ENCODE results near the gene PRKAG2.

The PRKAG2 gene

GRCh38 chr7:151621961-151622360, 255.0 kb downstream of the PRKAG2 start:
- no peak for DNase-seq (ENCODE audit: low read depth in 2 of 2)

DNA sequence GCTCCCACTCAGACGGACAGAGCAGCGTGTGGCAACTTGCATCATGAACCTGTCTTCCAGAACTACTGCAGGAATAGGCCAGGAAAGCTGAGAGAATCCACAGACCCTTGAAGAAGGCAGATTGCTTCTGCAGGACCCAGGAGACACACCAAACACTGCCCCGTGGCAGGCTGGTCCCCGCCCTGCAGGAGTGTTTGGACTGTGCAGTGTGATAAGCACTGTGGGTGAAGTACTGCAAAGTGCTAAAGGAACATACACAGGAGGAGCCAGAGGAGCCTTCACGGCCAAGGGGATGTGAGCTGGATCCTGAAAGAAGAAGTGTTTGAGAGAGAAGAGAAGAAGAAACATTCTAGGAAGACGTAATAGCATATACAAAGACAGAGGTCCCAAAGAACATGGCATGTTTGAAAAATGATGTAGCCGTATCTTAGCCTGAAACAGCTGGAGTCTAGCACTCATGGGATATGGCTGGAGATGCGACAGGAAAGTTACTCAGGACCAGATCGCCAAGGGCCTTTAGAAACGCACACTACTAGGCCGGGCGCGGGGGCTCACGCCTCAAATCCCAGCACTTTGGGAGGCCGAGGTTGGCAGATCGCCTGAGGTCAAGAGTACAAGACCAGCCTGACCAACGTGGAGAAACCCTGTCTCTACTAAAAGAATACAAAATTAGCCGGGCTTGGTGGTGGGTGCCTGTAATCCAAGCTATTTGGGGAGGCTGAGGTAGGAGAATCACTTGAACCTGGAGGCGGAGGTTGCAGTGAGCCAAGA, 260.3 kb downstream of the PRKAG2 start:
- no peak for DNase-seq (ENCODE audit: low read depth in 2 of 2)

GRCh38 chr7:151615784-151616183, 261.1 kb downstream of the PRKAG2 start:
- no peak for DNase-seq (ENCODE audit: low read depth in 2 of 2)

GRCh38 chr7:151615058-151615457, 261.9 kb downstream of the PRKAG2 start:
- no peak for DNase-seq (ENCODE audit: low read depth in 2 of 2)

- DNase-seq (ENCODE audit: low read depth in 2 of 2), result no peak
Observed at GRCh38 chr7:151614019-151614418, 262.9 kb downstream of the PRKAG2 start.

DNA sequence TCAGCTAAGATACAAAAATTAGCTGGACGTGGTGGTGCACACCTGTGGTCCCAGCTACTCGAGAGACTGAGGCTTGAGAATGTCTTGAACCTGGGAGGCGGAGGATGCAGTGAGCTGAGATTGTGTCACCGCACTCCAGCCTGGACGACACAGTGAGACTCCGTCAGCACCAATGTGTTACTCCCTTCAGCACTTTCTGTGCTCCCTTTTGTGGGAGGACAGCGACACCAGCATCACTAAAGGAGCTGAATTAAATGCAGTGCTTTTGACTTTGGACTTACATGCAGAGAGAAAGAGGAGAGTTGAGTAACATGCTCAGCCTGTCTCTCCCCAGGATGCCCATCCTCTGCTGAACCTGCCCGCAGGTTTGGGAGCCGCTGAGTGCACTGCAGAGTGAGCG, 265.0 kb downstream of the PRKAG2 start:
- no peak for DNase-seq (ENCODE audit: low read depth in 2 of 2)

- no peak for DNase-seq (ENCODE audit: low read depth in 2 of 2)
Observed at GRCh38 chr7:151611041-151611440, 265.9 kb downstream of the PRKAG2 start.

DNA sequence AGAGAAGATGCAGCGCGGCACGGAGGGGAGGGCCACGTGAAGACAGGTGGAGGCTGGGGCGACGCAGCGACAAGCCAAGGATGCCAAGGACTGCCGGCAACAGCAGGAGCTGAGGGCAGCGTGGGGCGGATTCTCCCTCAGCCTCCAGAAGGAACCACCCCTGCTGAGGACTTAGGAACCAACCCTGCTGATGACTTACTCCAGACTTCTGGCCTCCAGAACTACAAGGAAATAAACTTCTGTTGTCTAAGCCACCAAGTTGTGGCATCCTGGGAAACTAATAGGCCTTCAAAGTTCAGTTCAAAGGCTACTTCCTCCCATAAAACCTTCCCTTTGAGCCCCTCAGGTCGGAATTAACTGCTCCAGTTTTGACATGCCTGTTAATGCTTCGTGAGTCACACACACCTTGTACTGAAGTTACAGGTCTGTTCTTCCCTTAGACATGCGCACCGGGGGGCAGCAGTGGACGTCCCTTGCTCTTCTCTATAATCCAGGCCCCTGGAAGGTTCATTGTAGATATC, 268.8 kb downstream of the PRKAG2 start:
- no peak for DNase-seq (ENCODE audit: low read depth in 2 of 2)

DNA sequence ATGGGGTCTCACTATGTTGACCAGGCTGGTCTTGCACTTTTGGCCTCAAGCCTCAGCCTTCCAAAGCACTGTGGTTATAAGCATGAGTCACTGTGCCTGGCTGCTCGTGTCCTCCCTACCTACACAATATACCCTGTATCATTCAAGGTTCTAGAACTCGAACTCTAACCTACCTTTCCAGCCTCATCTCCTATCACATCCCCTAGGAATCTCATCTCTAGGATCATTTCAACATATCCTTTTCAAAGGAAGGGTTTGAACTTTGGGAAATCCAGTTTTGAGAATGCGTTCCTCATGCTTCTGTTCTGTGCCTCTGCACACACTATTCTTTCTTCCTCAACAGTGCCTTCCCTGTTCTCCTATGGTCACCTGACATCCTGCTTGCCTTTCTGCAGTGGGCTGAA, 269.4 kb downstream of the PRKAG2 start:
- DNase-seq (ENCODE audit: low read depth in 2 of 2), result no peak

DNA sequence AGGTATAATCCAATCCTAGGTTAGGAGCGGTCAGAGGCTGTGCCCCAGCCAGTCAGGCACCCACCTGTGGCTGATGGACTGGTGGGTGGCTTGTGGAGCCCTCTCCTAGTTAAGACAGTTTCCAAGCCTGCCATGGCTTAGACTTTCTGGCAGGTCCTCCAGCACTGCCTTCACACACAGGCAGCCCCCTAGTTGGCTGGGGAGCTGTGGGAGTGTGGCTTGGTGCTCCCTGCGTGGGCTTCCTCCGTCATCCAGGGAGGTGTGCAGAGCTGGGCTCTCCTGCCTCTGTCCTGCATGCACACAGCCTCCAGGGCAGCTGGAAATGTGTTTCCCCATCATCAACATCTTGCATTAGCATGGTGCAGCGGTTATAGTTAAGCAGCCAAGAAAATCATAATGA, 273.0 kb downstream of the PRKAG2 start:
- DNase-seq (ENCODE audit: low read depth in 2 of 2), result no peak

GRCh38 chr7:151601521-151602305, 275.2 kb downstream of the PRKAG2 start:
- no peak for DNase-seq (ENCODE audit: low read depth in 2 of 2)

GRCh38 chr7:151600331-151600730, 276.6 kb downstream of the PRKAG2 start:
- no peak for DNase-seq (ENCODE audit: low read depth in 2 of 2)

DNA sequence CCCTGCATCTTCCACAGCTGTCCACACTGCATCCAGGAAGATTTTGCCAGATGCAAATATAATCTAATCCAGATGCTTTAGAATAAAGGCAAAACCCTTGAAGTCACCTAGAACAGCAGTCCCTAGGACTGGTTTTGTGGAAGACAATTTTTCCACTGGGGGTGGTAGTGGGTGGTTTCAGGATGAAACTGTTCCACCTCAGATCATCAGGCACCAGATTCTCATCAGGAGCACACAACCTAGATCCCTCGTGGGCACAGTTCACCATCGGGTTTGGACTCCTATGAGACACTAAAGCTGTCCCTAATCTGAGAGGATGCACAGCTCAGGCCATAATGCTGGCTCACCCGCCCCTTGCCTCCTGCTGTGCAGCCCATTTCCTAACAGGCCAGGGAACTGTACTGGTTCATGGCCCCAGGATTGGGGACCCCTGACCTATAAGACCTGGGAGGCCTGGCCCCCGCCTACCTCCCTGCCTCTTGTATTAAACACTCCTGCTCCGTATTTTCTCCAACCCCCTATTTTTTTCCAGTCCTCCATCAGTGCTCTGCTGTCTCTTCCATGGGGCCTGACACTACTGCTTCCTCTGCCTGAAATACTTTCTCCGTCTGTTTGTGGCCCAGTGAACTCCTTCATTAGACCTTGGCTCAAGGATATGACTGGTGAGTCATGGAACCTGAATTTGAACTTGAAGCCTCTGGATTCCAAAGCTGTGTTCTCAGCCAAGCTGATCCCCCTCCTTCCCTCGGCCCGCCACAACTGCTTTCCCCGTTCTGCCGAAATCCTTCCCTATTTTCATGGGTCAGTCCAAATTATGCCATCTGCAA, 277.3 kb downstream of the PRKAG2 start:
- DNase-seq (ENCODE audit: low read depth in 2 of 2), result no peak

DNA sequence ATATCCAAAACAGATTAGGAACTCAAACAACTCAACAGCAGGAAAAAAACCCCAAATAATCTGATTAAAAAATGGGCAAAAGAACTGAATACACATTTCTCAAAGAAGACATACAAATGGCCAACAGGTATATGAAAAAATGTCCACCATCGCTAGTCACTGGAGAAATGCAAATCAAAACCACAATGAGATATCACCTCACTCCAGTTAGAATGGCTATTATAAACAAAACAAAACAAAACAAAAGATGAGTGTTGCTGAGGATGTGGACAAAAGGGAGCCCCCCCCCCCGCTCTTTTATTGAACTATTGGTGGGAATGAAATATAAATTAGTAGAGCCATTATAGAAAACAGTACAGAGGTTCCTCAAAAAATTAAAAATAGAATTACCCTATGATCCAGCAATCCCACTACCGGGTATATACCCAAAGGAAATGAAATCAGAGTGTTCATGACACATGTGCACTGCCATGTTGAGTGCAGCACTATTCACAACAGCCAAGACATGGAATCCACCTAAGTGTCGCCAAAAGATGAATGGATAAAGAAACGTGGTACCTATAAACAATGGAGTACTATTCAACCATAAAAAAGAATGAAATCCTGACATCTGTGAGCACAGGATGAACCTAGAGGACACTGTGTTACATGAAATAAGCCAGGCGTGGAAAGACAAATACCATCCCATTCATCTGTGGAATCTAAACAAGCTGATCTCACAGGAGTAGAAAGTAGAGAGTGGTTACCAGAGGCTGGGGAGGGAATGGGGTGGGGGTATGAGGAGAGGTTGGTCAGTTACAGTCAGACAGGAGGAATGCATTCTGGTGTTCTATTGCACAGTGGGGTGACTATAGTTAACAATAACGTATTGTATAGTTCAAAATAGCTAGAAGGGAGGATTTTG, 279.1 kb downstream of the PRKAG2 start:
- DNase-seq (ENCODE audit: low read depth in 2 of 2), result no peak

GRCh38 chr7:151595702-151596350, 281.1 kb downstream of the PRKAG2 start:
- no peak for DNase-seq (ENCODE audit: low read depth in 2 of 2)

GRCh38 chr7:151592868-151593486, 283.9 kb downstream of the PRKAG2 start:
- no peak for DNase-seq (ENCODE audit: low read depth in 2 of 2)

DNA sequence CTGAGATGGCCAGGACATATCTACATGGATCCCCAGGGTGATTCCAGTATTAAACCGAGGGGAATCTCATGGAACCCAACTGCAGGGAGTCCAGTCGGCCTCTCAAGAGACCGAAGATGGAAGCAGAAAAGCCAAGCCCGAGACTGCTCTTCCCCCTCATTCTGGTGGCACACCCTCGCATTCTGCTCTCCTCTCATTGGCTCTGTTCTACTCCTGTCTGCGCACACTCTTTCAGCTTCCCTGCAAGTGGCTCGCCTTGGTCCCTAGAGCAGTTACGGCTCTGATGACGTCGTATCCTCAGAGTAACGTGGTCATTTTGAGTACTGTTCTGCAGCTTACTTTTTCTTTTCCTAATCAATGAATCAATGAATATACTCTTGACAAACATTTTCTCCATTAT, 284.6 kb downstream of the PRKAG2 start:
- no peak for DNase-seq (ENCODE audit: low read depth in 2 of 2)

DNA sequence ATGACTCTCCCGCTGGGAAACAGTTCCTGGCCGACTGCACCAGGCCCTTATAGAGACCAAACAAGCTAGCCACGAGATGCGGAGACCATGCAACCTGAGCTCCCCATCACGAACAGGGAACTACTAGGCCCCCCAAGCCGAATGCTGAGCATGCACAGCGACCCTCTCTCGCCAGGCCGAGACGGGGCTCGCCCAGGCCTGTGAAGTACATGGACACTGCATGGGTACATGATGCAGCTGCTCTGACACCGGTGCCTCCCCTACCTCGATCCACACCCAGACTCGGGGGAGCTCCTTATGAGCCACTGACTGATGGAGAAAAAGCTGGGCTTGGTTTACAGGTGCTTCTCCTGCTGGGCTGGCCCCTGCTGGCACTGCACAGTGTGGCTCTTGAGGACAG, 285.0 kb downstream of the PRKAG2 start:
- no peak for DNase-seq (ENCODE audit: low read depth in 2 of 2)

DNA sequence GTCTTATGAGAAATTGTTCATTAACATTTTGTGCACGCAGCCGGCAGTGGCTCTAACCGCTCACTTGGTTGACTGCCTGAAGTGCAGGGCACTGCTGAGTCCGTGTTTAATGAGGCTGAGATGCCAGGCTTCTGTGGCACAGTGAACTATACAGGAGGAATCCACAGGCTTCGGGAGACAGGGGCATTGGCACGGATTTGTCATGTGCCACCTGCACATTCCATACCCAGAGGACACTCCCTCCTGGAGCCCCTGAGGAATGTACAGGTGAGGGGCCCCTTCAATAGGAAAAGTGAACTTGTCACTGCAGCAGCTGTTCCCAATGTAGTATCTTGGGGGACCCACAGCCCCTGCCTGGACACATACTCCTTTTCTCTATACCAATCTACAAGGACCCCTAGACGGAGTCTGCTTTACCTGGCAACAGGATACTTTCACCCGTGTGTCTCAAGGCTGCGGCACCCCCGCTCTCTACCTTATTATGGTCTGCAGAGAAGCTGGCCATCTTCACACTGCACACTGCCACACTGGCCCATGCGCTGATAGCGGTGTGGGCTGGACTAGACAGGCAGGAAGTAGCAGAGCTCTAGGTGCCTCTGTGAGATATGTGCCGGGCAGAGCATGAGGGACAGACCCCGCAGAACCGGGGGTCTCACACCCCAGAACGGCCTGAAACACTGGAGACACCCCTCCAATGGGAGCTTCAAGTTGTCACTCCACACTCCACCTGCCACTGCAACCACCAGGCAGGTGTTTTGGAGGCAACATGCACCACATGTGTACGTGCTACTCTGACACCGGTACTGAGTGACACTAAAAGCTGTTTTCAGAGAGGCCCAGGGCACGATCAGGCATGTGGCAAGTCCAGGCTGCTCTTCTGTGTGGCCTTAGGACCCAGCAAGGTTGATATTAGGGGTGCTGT, 285.8 kb downstream of the PRKAG2 start:
- DNase-seq (ENCODE audit: low read depth in 2 of 2), result no peak
